K562 (cell line): ENCODE results near the gene GH2. TPM values are rescaled to one million over a fixed set of nuclear protein-coding genes. Genes with fewer than 3 reads are reported as not detected.
A peak's percentile ranks its signal among the peaks of the same experiment; 100 is the strongest.
"Not testable (repeated sequence)": the region's sequence is repeated elsewhere in the genome, so short reads cannot be mapped to it uniquely, and the experiment has no call there.

ENCODE experiments used
- ATF1 ChIP-seq, 2 experiments: fragments of 450-650 bp in 1 of 2; IDR thresholded peaks; 2 replicates each; pipeline ENCODE4 v1.6.1; 2016; ENCODE audit warnings: missing compliant biosample characterization in 1 of 2, missing genetic modification characterization in 1 of 2
- CBX3 ChIP-seq, 2 experiments: IDR thresholded peaks; 1 replicate in 1 of 2; 2 replicates in 1 of 2; pipeline ENCODE4 v1.6.1; 2012; ENCODE audit warnings: inconsistent platforms in 2 of 2, low read length in 2 of 2, borderline replicate concordance in 1 of 2, control low read depth in 1 of 2
- CC2D1A ChIP-seq: fragments of 450-650 bp; IDR thresholded peaks from 2 replicates; pipeline ENCODE4 v1.6.1; 2017; ENCODE audit warnings: mild to moderate bottlenecking
- EP300 ChIP-seq: IDR thresholded peaks from 2 replicates; pipeline ENCODE4 v1.6.1; 2012; ENCODE audit warnings: low read length, improper control_type of control experiment
- FOXK2 ChIP-seq, 2 experiments: fragments of 450-650 bp; IDR thresholded peaks in 1 of 2; conservative IDR thresholded peaks in 1 of 2; 2 replicates each; pipeline ENCODE4 v1.6.1; 2016; ENCODE audit warnings: low read depth in 2 of 2, mild to moderate bottlenecking in 1 of 2
- GABPA ChIP-seq: fragments of 200-800 bp; sonication (Bioruptor generic); conservative IDR thresholded peaks from 2 replicates; pipeline ENCODE4 v1.6.1; 2016; ENCODE audit warnings: low read depth, missing genetic modification characterization, missing compliant biosample characterization
- HDAC8 ChIP-seq: fragments of 450-650 bp; IDR thresholded peaks from 2 replicates; pipeline ENCODE4 v1.6.1; 2016; ENCODE audit warnings: mild to moderate bottlenecking, missing genetic modification characterization, moderate library complexity, missing compliant biosample characterization
- HDGF ChIP-seq: fragments of 450-650 bp; IDR thresholded peaks from 2 replicates; pipeline ENCODE4 v1.6.1; 2016
- HLTF ChIP-seq: fragments of 450-650 bp; IDR thresholded peaks from 2 replicates; pipeline ENCODE4 v1.6.1; 2016
- ID3 ChIP-seq, 2 experiments: fragments of 250-450 bp in 1 of 2; fragments of 450-650 bp in 1 of 2; sonication (Bioruptor Pico) in 1 of 2; IDR thresholded peaks; 2 replicates each; pipeline versions ENCODE4 v1.6.1 to v1.8.0; 2016 to 2021; ENCODE audit warnings: mild to moderate bottlenecking in 2 of 2, moderate library complexity in 2 of 2, missing compliant biosample characterization in 1 of 2, missing genetic modification characterization in 1 of 2
- LARP7 ChIP-seq: fragments of 450-650 bp; IDR thresholded peaks from 2 replicates; pipeline ENCODE4 v1.6.1; 2016
- MLLT1 ChIP-seq, 2 experiments: fragments of 450-650 bp; IDR thresholded peaks; 2 replicates each; pipeline ENCODE4 v1.6.1; 2016
- POLR2AphosphoS5 ChIP-seq: IDR thresholded peaks from 2 replicates; pipeline ENCODE4 v1.6.1; 2011; ENCODE audit warnings: mild to moderate bottlenecking, low read depth, low read length, moderate library complexity; ENCODE audit not compliant: control insufficient read depth, insufficient read depth
- SMARCE1 ChIP-seq: fragments of 450-650 bp; IDR thresholded peaks from 2 replicates; pipeline ENCODE4 v1.7.1; 2016; ENCODE audit warnings: mild to moderate bottlenecking
- ZNF12 ChIP-seq: sonication (generic); formaldehyde crosslinking; IDR thresholded peaks from 2 replicates; pipeline ENCODE4 v1.4.0; 2020; ENCODE audit warnings: mild to moderate bottlenecking, missing genetic modification reagents
- ZNF384 ChIP-seq: IDR thresholded peaks from 2 replicates; pipeline ENCODE4 v1.6.1; 2012; ENCODE audit warnings: low read depth, low read length, improper control_type of control experiment
- ZNF592 ChIP-seq: fragments of 450-650 bp; IDR thresholded peaks from 2 replicates; pipeline ENCODE4 v1.6.1; 2017; ENCODE audit warnings: antibody characterized with exemption, mild to moderate bottlenecking
- ZNF764 ChIP-seq: fragments of 250-450 bp; sonication (Bioruptor Pico); IDR thresholded peaks from 2 replicates; pipeline ENCODE4 v1.4.0; 2020; ENCODE audit warnings: low read depth, mild to moderate bottlenecking, moderate library complexity
- polyA plus RNA-seq, 8 experiments: library from polyadenylated mRNA; depleted of rRNA in 4 of 8; stranded (reverse) in 5 of 8; unstranded in 3 of 8; fragments of >200 nt; fragmentation: Nextera tagmentation in 2 of 8; fragmentation: Illumina TruSeq in 1 of 8; extraction: Ambion mirVana in 2 of 8; extraction: Trizol in 1 of 8; gene quantifications; 2 replicates each; pipeline versions ENCODE4 v1.2.1 to v1.2.3, GENCODE V29; 2011 to 2014; ENCODE audit warnings: inconsistent platforms in 1 of 8, missing spikeins in 1 of 8
- total RNA-seq, 7 experiments: library from RNA; depleted of rRNA in 6 of 7; stranded (reverse); fragments of >200 nt in 6 of 7; fragmentation: Illumina TruSeq in 2 of 7; extraction: Trizol in 2 of 7; gene quantifications; 2 replicates each; pipeline versions ENCODE4 v1.2.1 to v1.2.3, GENCODE V29; 2011 to 2021; ENCODE audit warnings: low replicate concordance in 1 of 7

GH2 gene
- total and polyA plus RNA-seq, 9 of the 15 experiments (the other 6 are each of a cell fraction or from before 2014, with no cell fraction given), result not detected

DNA sequence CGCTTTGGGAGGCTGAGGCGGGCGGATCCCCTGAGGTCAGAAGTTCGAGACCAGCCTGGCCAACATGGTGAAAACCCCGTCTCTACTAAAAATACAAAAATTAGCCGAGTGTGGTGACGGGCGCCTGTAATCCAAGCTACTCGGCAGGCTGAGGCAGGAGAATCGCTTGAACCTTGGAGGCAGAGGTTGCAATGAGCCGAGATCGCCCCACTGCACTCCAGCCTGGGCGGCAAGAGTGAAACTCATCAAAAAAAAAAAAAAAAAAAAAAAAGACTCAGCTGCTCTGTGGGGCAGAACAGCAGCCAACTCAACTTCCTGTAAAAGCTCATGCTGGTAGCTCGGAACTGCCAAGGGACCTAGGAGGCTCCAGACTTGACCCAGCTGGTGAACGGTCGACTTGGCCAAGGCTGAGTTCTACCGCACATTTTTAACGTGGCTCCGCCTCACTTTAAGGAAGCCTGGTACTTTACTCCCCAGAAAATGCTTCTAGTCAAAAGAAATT is 38.3 kb downstream of the GH2 start (continued):
- 0 out of 4 replicates have a peak, but pooled peaks of 1 of the 2 experiments have one; percentile 60 for TF ChIP-seq MLLT1 (IDR thresholded peaks at IDR 0.05)
- TF ChIP-seq ATF1, ID3 (CRISPR knock-in tag; IDR thresholded peaks at IDR 0.05): not testable (repeated sequence)
- TF ChIP-seq ATF1 (tag; IDR thresholded peaks at IDR 0.05), result peak; percentile 28; the same call in 1 of the 2 replicates
- 0 out of 2 replicates have a peak, but pooled peaks have one; percentile 6 for TF ChIP-seq EP300
- peak; percentile 20 for TF ChIP-seq ID3 (tag; IDR thresholded peaks at IDR 0.05)
- peak; percentile 85; the same call in 1 of the 2 replicates for TF ChIP-seq GABPA (tag)
- 0 out of 2 replicates have a peak, but pooled peaks have one; percentile 63 for TF ChIP-seq LARP7
- 0 out of 2 replicates have a peak, but pooled peaks have one; percentile 33 for TF ChIP-seq SMARCE1
- TF ChIP-seq ZNF384, result peak; percentile 82
- 0 out of 2 replicates have a peak, but pooled peaks have one; percentile 39 for TF ChIP-seq HDGF
- TF ChIP-seq HLTF, result 0 out of 2 replicates have a peak, but pooled peaks have one; percentile 73
- TF ChIP-seq CBX3 (IDR thresholded peaks at IDR 0.05; ENCODE audit: borderline replicate concordance in 1 of 2, low read length in 2 of 2), result 0 out of 3 replicates have a peak, but pooled peaks of 1 of the 2 experiments have one; percentile 2
- 0 out of 2 replicates have a peak, but pooled peaks have one; percentile 23 for TF ChIP-seq CC2D1A
- TF ChIP-seq ZNF592, result peak; percentile 25; the same call in 1 of the 2 replicates
- TF ChIP-seq ZNF764, result 0 out of 2 replicates have a peak, but pooled peaks have one; percentile 6
- TF ChIP-seq FOXK2 (conservative IDR thresholded peaks at IDR 0.05 in 1 of 2, IDR thresholded peaks at IDR 0.05 in 1 of 2; ENCODE audit: low read depth in 2 of 2), result 0 out of 4 replicates have a peak, but pooled peaks of 1 of the 2 experiments have one; percentile 7
- TF ChIP-seq ZNF12, result 0 out of 2 replicates have a peak, but pooled peaks have one; percentile 59
- peak; percentile 1; the same call in 1 of the 2 replicates for TF ChIP-seq POLR2AphosphoS5
- TF ChIP-seq HDAC8, result peak; percentile 26; the same call in 1 of the 2 replicates
- TF ChIP-seq, all 486 proteins: peak for 33; not testable (repeated sequence) for 453
